Measurements from ENCODE around the gene TMEM117.

DNA sequence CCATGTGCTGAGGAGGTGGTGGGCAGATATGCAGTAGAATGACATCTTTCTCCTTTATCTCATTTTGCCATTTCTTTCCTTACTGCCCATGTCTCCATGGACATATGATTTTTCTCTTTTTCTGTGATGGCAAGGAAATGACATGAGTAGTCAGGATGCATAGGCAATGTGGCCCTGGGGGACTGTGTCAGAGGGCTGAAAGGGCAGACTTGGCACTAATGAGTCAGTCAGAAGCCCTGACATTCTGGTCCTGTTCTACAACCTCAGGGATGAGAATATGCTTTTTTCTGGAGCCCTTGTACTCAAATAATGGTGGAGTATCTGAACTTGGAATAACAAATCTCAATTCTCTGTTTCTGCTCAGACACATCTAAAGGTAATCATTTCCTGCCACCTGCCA lies 167.8 kb downstream of the TMEM117 start:
- no peak for TF ChIP-seq POLR2A (IDR thresholded peaks at IDR 0.05; ENCODE audit: low read depth, low read length)
- no peak for TF ChIP-seq EZH2 (IDR thresholded peaks at IDR 0.05; ENCODE audit: borderline replicate concordance, low read depth, low read length, severe bottlenecking)
- TF ChIP-seq, protein P1, sequence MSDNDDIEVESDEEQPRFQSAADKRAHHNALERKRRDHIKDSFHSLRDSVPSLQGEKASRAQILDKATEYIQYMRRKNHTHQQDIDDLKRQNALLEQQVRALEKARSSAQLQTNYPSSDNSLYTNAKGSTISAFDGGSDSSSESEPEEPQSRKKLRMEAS (IDR thresholded peaks at IDR 0.05; ENCODE audit: insufficient read depth, insufficient read length) = no peak

All from endothelial cell of umbilical vein (primary cell).